GM19025 (cell line): ENCODE results near the gene CCDC89.
"Not testable (repeated sequence)": the region's sequence is repeated elsewhere in the genome, so short reads cannot be mapped to it uniquely, and the experiment has no call there.

ENCODE experiments used
- ATAC-seq: cut with Tn5 transposase; IDR thresholded peaks from one replicate; pipeline ENCODE4 v1.9.1; 2021; ENCODE audit warnings: mild to moderate bottlenecking, low read depth, moderate library complexity; ENCODE audit not compliant: unreplicated experiment

CCDC89 gene

DNA sequence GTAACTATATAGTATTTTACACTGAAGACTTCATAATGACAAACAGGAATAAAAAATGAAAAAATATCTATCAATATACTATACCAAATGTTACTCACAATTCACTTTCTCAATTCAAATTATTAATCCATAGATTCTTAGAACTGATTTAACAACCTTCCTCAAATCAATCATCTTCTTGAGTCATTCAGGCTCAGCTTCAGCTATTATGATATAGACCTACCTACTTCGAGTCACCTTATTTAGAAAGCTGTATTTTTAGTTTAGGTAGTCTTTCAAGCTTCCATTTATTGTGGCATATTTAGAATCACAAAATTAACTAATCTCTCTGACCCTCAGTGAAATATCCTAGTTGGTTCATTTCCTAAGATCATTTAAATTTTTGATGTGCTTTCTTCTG lies 29.2 kb downstream of the CCDC89 start:
- ATAC-seq = no peak

DNA sequence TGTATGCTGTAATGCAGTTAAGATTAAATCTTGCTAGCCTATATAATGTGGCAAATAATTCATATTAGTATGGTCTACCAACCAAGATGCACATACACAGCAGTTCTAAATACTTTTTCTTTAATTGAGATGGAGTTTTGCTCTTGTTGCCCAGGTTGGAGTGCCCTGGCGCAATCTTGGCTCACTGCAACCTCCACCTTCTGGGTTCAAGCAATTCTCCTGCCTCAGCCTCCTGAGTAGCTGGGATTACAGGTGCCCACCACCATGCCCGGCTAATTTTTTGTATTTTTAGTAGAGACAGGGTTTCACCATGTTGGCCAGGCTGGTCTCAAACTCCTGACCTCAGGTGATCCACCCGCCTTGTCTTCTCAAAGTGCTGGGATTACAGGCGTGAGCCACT lies 31.7 kb downstream of the CCDC89 start:
- not testable (repeated sequence) for ATAC-seq

DNA sequence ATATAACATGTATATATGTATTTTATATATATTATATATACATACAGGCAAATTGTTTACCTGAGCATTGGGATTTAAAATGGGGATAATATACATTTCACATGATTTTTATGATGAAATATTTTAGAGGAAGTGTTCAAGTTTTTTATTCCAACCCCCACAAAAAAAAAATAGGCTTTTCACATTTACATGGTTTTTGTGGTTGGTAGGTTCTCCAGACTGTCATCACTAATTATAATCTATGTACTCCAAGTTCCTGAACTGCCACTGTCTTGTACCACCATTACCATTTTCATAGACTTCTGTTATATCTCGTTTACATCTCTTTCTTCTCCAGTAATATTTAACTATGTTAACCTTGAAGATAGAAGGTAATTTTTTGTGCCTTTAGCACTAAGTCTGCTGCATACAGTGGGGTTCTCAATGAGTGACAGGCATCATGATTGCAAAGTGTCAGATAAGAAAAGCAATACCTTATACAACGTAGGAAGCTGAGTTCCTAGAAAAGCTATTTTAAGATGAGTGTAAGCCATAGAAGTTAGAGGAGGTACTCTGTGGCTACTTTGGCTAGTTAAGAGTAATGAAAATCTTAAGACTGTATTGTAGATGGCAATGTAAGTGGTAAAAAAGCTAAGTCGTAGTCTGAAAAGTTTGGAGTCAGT lies 33.1 kb downstream of the CCDC89 start:
- ATAC-seq = no peak

DNA sequence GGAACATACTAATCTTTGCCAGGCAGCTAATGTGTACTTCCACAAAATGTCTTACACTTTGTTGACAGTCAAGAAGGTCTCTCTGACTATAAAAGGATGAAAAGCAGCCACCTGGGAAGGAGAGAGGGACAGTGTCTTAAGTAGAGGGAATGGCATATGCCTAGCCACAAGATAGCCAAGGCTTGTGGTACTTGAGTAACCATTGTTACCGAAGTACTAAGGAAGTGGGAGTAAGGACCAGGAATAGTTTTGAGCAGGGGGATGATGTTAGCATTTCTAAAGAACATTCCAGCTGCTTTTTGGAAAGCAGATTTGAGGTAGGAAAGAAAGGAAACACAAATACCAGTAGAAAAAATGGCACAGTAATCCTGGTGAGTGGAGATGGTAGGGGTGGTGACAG lies 34.9 kb downstream of the CCDC89 start:
- ATAC-seq = no peak

DNA sequence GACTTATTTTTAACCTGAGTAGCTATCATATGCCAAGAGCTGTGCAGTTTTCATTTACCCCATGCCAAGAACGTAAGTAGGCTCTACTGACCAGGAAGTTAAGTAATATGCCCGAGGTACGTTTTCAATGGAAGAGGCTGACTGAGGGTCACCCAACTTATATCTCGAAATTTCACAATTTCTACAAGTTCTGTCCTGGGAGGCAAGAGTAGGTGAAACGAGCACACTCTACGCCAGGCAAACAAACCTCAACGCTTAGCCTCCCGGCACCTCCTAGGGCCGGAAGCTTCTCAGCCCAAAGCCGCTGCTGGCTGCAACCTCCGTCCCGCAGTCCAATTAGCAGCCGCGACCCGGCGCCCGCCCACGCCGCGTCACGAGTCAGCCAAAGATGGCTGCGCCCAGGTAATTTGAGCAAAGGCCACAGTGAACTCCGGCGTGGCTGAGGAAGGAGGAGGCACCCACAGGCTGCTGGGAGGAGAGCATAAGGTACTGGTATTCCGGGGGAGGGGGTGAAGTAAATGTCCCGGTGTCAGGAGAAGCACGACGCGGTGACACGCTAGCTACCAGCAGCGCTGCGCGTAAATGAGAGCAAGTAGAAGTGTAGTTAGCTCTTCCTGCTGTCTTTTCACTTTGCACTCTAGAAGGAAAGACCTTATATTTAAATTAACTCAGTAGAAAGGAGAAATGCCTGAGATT lies 38.2 kb downstream of the CCDC89 start, which contains the start of gene TMEM126A:
Gene TMEM126A (plus strand): TSS at position 364 of the 696 bp plus-strand sequence. CDS start 2,289 bp downstream, outside the sequence.
- ATAC-seq = peak; percentile 100

DNA sequence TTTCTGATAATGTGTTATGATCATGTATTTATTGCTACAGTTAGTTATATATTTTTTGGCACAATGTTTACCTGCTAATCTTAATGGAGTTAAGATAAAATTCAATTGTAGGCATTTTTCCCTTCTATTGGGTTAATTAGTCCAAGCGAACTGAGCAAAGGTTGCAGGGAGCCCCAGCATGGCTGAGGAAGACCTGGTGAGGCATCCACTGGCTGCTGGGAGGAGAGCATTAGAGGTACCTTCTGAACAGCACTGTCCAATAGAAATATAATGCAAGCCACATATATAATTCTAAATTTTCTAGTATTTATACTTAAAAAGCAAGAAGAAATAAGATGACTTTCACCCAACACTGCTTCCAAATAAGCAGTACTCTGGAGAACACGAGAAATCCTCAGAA lies 38.9 kb downstream of the CCDC89 start:
- no peak for ATAC-seq

DNA sequence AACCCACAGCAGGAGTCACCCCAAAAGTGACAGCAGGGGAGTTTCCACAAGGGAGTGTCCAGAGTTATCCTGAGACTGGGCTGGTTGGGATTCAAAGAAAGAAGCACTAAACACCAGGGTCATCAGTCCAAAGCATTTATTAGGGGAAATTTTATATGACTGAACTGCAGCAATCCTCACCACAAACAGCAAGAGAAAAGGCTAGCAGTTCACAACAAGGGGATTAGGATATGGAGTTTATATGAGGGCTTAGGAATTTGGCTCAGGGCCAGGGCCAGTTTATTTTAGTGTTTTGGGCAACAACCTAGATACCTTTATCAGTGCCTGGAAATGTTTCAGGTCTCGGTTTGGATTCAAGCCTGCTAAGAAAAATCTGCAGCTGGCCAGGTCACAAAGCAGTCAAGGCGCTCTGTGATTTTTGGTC lies 42.8 kb downstream of the CCDC89 start:
- no peak for ATAC-seq

DNA sequence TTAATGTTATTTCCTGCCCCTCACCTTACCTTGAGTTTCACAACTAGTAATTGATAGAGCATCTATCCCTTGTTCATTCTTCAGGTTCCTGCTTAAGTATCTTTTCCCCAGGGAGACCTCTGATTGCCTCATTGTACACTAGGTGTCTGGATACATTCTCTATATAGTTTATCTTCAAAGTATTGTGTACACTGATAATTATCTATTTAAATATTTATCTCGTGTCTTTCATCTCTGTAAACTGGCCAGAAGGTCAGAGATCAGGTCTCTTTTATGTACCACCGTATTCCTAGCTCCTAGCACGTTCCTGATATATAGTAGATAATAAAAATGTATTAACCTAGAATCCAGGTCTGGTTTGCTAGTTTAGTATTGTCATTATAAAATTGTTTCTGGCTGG lies 51.2 kb downstream of the CCDC89 start:
- no peak for ATAC-seq
